Stimulated activated naive B cell treated with anti-CD40 and anti-IgM and Interleukin-4, amounts not matched to agents 10 μg/mL and 1 μg/mL and 100 μg/mL, for 72 hours (primary cell): ENCODE data around the gene MAP3K2.
A peak's percentile ranks its signal among the peaks of the same experiment; 100 is the strongest.

Experiments
- ATAC-seq, 2 donors: fragments of 150-1000 bp; cut with Tn5 transposase; replicated peaks; 2 replicates each; pipeline ENCODE4 v1.10.0; 2021; ENCODE audit warnings: moderate library complexity in 1 of 2
- DNase-seq: peaks from one replicate; pipeline ENCODE4 v3.0.0; 2021
- H3K27ac Mint-ChIP-seq: one replicate; pipeline ENCODE4 v1.8.0; 2022; ENCODE audit warnings: mild to moderate bottlenecking, mixed read lengths
- H3K27me3 Mint-ChIP-seq, 2 donors: one replicate each; pipeline ENCODE4 v1.8.0; 2022; ENCODE audit warnings: mixed read lengths in 2 of 2
- H3K36me3 Mint-ChIP-seq, 2 donors: one replicate each; pipeline ENCODE4 v1.8.0; 2022; ENCODE audit warnings: mixed read lengths in 2 of 2, mild to moderate bottlenecking in 1 of 2
- H3K4me1 Mint-ChIP-seq, 2 donors: one replicate each; pipeline ENCODE4 v1.8.0; 2022; ENCODE audit warnings: mixed read lengths in 2 of 2, mild to moderate bottlenecking in 1 of 2
- H3K4me3 Mint-ChIP-seq, 2 donors: one replicate each; pipeline ENCODE4 v1.8.0; 2022; ENCODE audit warnings: mild to moderate bottlenecking in 2 of 2, mixed read lengths in 2 of 2, moderate library complexity in 1 of 2
- H3K9me3 Mint-ChIP-seq, 2 donors: one replicate each; pipeline ENCODE4 v1.8.0; 2022; ENCODE audit warnings: mixed read lengths in 2 of 2, mild to moderate bottlenecking in 1 of 2

MAP3K2 gene

DNA sequence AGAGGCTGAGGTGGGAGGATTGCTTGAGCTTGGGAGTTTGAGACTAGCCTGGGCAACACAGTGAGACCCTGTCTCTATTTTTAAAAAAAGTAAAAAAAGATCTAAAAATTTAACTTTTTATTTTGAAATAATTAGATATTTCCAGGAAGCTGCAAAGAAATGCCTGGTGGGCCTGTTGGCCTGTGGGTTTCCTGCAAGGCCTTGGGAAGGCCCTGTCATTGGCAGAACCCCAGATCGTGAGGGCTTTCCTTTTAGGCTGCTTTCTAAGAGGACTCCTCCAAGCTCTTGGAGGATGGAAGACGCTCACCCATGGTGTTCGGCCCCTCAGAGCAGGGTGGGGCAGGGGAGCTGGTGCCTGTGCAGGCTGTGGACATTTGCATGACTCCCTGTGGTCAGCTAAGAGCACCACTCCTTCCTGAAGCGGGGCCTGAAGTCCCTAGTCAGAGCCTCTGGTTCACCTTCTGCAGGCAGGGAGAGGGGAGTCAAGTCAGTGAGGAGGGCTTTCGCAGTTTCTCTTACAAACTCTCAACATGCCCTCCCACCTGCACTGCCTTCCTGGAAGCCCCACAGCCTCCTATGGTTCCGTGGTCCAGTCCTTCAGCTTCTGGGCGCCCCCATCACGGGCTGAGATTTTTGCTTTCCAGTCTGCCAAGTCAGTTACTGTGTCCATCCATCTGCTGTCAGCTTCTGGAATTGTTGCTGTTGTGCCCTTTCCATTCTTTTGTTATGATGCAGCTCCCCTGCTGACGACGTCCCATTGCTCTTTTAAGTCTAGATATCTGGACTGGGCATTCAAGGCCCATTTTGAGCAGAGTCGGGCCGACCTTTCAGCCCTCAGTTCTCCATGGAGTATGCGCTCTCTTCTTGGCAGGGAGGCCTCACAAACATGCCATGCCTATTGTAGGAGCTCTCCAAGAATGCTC lies 37.1 kb upstream of the MAP3K2 start:
- ATAC-seq, result no peak
- no peak overlapping the region for H3K4me3 Mint-ChIP-seq
- H3K27ac Mint-ChIP-seq, result peak overlapping the region; percentile 82
- peaks cover 0 to 19% of the 10 kb centered on the region in 2 donors for H3K36me3 Mint-ChIP-seq
- H3K4me1 Mint-ChIP-seq, result peaks cover 16 to 23% of the 10 kb centered on the region in 2 donors
- no peaks in the 10 kb centered on the region for H3K9me3 Mint-ChIP-seq
- no peak for DNase-seq
- peaks cover 14 to 15% of the 10 kb centered on the region in 2 donors for H3K27me3 Mint-ChIP-seq

DNA sequence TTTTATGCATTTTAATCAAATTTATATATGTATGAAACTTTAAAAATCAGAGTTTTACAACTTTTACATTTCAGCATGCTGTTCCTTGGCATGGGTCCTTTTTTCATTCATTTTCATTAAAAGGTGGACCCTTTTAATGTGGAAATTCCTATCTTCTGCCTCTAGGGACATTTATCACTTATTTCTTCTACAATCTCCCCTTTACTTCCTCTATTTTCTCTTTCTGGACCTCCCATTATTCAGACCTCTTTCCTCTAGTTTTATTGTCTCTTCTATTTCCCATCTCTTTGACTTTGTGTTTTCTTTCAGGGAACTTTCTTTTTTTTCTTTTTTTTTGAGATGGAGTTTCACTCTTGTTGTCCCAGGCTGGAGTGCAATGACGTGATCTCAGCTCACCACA lies 36.1 kb upstream of the MAP3K2 start:
- Mint-ChIP-seq H3K27ac (no peak overlapping the region), H3K4me1 (peaks cover 16 to 23% of the 10 kb centered on the region in 2 donors), H3K4me3 (peak overlapping the region; percentile 62 to 79), H3K9me3 (no peaks in the 10 kb centered on the region), H3K36me3 (peaks cover 0 to 9% of the 10 kb centered on the region in 2 donors), H3K27me3 (peaks cover 14 to 15% of the 10 kb centered on the region in 2 donors)
- no peak for ATAC-seq
- no peak for DNase-seq

DNA sequence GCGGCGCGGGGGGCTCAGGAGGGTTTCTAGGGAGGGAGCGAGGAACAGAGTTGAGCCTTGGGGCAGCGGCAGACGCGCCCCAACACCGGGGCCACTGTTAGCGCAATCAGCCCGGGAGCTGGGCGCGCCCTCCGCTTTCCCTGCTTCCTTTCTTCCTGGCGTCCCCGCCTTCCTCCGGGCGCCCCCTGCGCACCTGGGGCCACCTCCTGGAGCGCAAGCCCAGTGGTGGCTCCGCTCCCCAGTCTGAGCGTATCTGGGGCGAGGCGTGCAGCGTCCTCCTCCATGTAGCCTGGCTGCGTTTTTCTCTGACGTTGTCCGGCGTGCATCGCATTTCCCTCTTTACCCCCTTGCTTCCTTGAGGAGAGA lies 35.7 kb upstream of the MAP3K2 start:
- H3K9me3 Mint-ChIP-seq, result no peaks in the 10 kb centered on the region
- DNase-seq, result no peak
- peaks cover 14 to 15% of the 10 kb centered on the region in 2 donors for H3K27me3 Mint-ChIP-seq
- H3K36me3 Mint-ChIP-seq, result peaks cover 0 to 8% of the 10 kb centered on the region in 2 donors
- no peak overlapping the region for H3K27ac Mint-ChIP-seq
- H3K4me1 Mint-ChIP-seq, result peaks cover 16 to 23% of the 10 kb centered on the region in 2 donors
- H3K4me3 Mint-ChIP-seq, result peak overlapping the region; percentile 62 to 79
- peak; percentile 54 to 61 for ATAC-seq

DNA sequence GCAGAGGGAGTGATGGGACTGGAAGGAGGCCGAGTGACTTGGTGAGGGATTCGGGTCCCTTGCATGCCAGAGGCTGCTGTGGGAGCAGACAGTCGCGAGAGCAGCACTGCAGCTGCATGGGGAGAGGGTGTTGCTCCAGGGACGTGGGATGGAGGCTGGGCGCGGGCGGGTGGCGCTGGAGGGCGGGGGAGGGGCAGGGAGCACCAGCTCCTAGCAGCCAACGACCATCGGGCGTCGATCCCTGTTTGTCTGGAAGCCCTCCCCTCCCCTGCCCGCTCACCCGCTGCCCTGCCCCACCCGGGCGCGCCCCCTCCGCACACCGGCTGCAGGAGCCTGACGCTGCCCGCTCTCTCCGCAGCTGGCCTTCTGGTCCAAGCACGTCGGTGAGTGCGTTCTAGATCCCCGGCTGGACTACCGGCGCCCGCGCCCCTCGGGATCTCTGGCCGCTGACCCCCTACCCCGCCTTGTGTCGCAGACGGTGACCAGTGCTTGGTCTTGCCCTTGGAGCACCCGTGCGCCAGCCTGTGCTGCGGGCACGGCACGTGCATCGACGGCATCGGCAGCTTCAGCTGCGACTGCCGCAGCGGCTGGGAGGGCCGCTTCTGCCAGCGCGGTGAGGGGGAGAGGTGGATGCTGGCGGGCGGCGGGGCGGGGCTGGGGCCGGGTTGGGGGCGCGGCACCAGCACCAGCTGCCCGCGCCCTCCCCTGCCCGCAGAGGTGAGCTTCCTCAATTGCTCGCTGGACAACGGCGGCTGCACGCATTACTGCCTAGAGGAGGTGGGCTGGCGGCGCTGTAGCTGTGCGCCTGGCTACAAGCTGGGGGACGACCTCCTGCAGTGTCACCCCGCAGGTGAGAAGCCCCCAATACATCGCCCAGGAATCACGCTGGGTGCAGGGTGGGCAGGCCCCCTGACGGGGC lies 35.0 kb upstream of the MAP3K2 start:
- Mint-ChIP-seq H3K27ac (no peak overlapping the region), H3K9me3 (no peaks in the 10 kb centered on the region), H3K27me3 (peaks cover 14 to 15% of the 10 kb centered on the region in 2 donors), H3K36me3 (peaks cover 0 to 4% of the 10 kb centered on the region in 2 donors), H3K4me3 (peak overlapping the region; percentile 77 to 79), H3K4me1 (peaks cover 16 to 23% of the 10 kb centered on the region in 2 donors)
- peak; percentile 81 to 83 for ATAC-seq
- DNase-seq, result no peak

DNA sequence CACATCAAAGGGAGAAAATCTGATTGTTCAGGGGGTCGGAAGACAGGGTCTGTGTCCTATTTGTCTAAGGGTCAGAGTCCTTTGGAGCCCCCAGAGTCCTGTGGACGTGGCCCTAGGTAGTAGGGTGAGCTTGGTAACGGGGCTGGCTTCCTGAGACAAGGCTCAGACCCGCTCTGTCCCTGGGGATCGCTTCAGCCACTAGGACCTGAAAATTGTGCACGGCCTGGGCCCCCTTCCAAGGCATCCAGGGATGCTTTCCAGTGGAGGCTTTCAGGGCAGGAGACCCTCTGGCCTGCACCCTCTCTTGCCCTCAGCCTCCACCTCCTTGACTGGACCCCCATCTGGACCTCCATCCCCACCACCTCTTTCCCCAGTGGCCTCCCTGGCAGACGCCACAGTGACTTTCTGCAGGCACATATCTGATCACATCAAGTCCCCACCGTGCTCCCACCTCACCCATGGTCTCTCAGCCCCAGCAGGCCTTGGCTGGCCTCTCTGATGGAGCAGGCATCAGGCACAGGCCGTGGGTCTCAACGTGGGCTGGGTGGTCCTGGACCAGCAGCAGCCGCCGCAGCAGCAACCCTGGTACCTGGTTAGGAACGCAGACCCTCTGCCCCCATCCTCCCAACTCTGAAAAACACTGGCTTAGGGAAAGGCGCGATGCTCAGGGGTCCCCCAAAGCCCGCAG lies 34.2 kb upstream of the MAP3K2 start:
- ATAC-seq (no peak), DNase-seq (no peak)
- Mint-ChIP-seq H3K27me3 (peaks cover 14 to 15% of the 10 kb centered on the region in 2 donors), H3K27ac (peak overlapping the region; percentile 6), H3K4me1 (peaks cover 20 to 27% of the 10 kb centered on the region in 2 donors), H3K4me3 (peak overlapping the region; percentile 75 to 77), H3K36me3 (peaks cover 0 to 3% of the 10 kb centered on the region in 2 donors), H3K9me3 (no peaks in the 10 kb centered on the region)

DNA sequence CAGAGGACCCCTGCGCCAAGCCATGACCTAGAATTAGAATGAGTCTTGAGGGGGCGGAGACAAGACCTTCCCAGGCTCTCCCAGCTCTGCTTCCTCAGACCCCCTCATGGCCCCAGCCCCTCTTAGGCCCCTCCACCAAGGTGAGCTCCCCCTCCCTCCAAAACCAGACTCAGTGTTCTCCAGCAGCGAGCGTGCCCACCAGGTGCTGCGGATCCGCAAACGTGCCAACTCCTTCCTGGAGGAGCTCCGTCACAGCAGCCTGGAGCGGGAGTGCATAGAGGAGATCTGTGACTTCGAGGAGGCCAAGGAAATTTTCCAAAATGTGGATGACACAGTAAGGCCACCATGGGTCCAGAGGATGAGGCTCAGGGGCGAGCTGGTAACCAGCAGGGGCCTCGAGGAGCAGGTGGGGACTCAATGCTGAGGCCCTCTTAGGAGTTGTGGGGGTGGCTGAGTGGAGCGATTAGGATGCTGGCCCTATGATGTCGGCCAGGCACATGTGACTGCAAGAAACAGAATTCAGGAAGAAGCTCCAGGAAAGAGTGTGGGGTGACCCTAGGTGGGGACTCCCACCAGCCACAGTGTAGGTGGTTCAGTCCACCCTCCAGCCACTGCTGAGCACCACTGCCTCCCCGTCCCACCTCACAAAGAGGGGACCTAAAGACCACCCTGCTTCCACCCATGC lies 33.5 kb upstream of the MAP3K2 start:
- Mint-ChIP-seq H3K4me1 (peaks cover 26 to 34% of the 10 kb centered on the region in 2 donors), H3K9me3 (no peaks in the 10 kb centered on the region), H3K27ac (no peak overlapping the region), H3K36me3 (peaks cover 0 to 3% of the 10 kb centered on the region in 2 donors), H3K27me3 (peaks cover 14 to 15% of the 10 kb centered on the region in 2 donors), H3K4me3 (no peak overlapping the region)
- DNase-seq, result no peak
- no peak for ATAC-seq

DNA sequence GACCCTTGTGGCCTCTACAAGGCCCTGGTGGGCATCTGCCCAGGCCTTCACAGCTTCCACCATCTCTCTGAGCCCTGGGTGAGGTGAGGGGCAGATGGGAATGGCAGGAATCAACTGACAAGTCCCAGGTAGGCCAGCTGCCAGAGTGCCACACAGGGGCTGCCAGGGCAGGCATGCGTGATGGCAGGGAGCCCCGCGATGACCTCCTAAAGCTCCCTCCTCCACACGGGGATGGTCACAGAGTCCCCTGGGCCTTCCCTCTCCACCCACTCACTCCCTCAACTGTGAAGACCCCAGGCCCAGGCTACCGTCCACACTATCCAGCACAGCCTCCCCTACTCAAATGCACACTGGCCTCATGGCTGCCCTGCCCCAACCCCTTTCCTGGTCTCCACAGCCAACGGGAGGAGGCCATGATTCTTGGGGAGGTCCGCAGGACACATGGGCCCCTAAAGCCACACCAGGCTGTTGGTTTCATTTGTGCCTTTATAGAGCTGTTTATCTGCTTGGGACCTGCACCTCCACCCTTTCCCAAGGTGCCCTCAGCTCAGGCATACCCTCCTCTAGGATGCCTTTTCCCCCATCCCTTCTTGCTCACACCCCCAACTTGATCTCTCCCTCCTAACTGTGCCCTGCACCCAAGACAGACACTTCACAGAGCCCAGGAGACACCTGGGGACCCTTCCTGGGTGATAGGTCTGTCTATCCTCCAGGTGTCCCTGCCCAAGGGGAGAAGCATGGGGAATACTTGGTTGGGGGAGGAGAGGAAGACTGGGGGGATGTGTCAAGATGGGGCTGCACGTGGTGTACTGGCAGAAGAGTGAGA lies 32.5 kb upstream of the MAP3K2 start:
- Mint-ChIP-seq H3K27ac (no peak overlapping the region), H3K4me1 (peaks cover 33 to 43% of the 10 kb centered on the region in 2 donors), H3K27me3 (peaks cover 14 to 15% of the 10 kb centered on the region in 2 donors)

DNA sequence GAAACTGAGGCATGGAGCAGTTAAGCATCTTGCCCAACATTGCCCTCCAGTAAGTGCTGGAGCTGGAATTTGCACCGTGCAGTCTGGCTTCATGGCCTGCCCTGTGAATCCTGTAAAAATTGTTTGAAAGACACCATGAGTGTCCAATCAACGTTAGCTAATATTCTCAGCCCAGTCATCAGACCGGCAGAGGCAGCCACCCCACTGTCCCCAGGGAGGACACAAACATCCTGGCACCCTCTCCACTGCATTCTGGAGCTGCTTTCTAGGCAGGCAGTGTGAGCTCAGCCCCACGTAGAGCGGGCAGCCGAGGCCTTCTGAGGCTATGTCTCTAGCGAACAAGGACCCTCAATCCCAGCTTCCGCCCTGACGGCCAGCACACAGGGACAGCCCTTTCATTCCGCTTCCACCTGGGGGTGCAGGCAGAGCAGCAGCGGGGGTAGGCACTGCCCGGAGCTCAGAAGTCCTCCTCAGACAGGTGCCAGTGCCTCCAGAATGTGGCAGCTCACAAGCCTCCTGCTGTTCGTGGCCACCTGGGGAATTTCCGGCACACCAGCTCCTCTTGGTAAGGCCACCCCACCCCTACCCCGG lies 31.8 kb upstream of the MAP3K2 start:
- no peaks in the 10 kb centered on the region for H3K36me3 Mint-ChIP-seq
- no peaks in the 10 kb centered on the region for H3K9me3 Mint-ChIP-seq
- H3K27me3 Mint-ChIP-seq, result peaks cover 14 to 15% of the 10 kb centered on the region in 2 donors
- no peak for ATAC-seq
- DNase-seq, result no peak
- peaks cover 33 to 48% of the 10 kb centered on the region in 2 donors for H3K4me1 Mint-ChIP-seq
- no peak overlapping the region for H3K27ac Mint-ChIP-seq
- no peak overlapping the region for H3K4me3 Mint-ChIP-seq

More for the DNA sequence above, 32.5 kb upstream of the MAP3K2 start:
- ATAC-seq (no peak), DNase-seq (no peak)
- Mint-ChIP-seq H3K36me3 (peaks cover 0 to 2% of the 10 kb centered on the region in 2 donors), H3K4me3 (no peak overlapping the region), H3K9me3 (no peaks in the 10 kb centered on the region)

DNA sequence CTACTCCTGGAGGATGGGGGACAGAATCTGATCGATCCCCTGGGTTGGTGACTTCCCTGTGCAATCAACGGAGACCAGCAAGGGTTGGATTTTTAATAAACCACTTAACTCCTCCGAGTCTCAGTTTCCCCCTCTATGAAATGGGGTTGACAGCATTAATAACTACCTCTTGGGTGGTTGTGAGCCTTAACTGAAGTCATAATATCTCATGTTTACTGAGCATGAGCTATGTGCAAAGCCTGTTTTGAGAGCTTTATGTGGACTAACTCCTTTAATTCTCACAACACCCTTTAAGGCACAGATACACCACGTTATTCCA lies 31.3 kb upstream of the MAP3K2 start:
- DNase-seq (no peak), ATAC-seq (no peak)
- no peaks in the 10 kb centered on the region for H3K36me3 Mint-ChIP-seq
- H3K27ac Mint-ChIP-seq, result no peak overlapping the region
- H3K9me3 Mint-ChIP-seq, result no peaks in the 10 kb centered on the region
- H3K27me3 Mint-ChIP-seq, result peaks cover 14 to 15% of the 10 kb centered on the region in 2 donors
- no peak overlapping the region for H3K4me3 Mint-ChIP-seq
- H3K4me1 Mint-ChIP-seq, result peaks cover 33 to 50% of the 10 kb centered on the region in 2 donors

DNA sequence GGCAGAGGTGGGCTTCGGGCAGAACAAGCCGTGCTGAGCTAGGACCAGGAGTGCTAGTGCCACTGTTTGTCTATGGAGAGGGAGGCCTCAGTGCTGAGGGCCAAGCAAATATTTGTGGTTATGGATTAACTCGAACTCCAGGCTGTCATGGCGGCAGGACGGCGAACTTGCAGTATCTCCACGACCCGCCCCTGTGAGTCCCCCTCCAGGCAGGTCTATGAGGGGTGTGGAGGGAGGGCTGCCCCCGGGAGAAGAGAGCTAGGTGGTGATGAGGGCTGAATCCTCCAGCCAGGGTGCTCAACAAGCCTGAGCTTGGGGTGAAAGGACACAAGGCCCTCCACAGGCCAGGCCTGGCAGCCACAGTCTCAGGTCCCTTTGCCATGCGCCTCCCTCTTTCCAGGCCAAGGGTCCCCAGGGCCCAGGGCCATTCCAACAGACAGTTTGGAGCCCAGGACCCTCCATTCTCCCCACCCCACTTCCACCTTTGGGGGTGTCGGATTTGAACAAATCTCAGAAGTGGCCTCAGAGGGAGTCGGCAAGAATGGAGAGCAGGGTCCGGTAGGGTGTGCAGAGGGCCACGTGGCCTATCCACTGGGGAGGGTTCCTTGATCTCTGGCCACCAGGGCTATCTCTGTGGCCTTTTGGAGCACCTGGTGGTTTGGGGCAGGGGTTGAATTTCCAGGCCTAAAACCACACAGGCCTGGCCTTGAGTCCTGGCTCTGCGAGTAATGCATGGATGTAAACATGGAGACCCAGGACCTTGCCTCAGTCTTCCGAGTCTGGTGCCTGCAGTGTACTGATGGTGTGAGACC lies 30.7 kb upstream of the MAP3K2 start, which contains the start of gene PROC:
TSS of gene PROC (plus strand) at position 128 of the 812 bp plus-strand sequence. CDS start 1,516 bp downstream, outside the sequence.
- ATAC-seq (no peak), DNase-seq (no peak)
- H3K36me3 Mint-ChIP-seq, result no peaks in the 10 kb centered on the region
- H3K4me3 Mint-ChIP-seq, result peak within 1 kb of the TSS in 1 of 2 donors; percentile 50
- peaks cover 14 to 15% of the 10 kb centered on the region in 2 donors for H3K27me3 Mint-ChIP-seq
- peaks cover 0 to 2% of the 10 kb centered on the region in 2 donors for H3K9me3 Mint-ChIP-seq
- H3K4me1 Mint-ChIP-seq, result peaks cover 31 to 50% of the 10 kb centered on the region in 2 donors
- H3K27ac Mint-ChIP-seq, result no peak within 1 kb of the TSS

DNA sequence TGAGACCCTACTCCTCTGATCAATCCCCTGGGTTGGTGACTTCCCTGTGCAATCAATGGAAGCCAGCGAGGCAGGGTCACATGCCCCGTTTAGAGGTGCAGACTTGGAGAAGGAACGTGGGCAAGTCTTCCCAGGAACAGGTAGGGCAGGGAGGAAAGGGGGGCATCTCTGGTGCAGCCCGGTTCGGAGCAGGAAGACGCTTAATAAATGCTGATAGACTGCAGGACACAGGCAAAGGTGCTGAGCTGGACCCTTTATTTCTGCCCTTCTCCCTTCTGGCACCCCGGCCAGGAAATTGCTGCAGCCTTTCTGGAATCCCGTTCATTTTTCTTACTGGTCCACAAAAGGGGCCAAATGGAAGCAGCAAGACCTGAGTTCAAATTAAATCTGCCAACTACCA lies 29.6 kb upstream of the MAP3K2 start:
- Mint-ChIP-seq H3K27me3 (peaks cover 7 to 13% of the 10 kb centered on the region in 2 donors), H3K4me1 (peaks cover 29 to 48% of the 10 kb centered on the region in 2 donors), H3K4me3 (peak overlapping the region in 1 of 2 donors; percentile 50), H3K9me3 (peaks cover 0 to 6% of the 10 kb centered on the region in 2 donors), H3K27ac (no peak overlapping the region), H3K36me3 (no peaks in the 10 kb centered on the region)
- DNase-seq (no peak), ATAC-seq (no peak)
